HG02610 (cell line): ENCODE measurements around the gene PCDH18.
"Not testable (repeated sequence)": the region's sequence is repeated elsewhere in the genome, so short reads cannot be mapped to it uniquely, and the experiment has no call there.

ENCODE experiments used
- ATAC-seq: cut with Tn5 transposase; IDR thresholded peaks from one replicate; pipeline ENCODE4 v1.9.1; 2021; ENCODE audit warnings: mild to moderate bottlenecking, moderate library complexity; ENCODE audit not compliant: unreplicated experiment

Gene PCDH18

DNA sequence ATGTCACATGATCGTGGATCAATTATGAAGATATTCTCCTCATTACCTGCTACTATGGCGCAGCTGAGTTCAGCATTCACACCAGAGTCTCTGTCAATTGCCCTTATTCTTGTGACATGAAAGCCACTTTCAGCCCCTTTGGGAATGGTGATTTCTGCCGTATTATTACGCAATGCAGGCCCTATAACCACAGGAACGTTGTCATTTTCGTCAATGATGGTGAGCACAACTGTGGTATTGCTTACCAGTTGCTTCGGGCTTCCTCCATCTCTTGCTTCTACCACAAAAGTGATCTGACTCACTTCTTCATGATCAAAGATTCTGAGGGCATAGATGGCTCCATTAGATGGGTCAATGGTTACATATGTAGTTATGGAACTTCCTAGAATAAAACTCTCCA lies 2.1 kb downstream of the PCDH18 start:
- ATAC-seq = no peak

DNA sequence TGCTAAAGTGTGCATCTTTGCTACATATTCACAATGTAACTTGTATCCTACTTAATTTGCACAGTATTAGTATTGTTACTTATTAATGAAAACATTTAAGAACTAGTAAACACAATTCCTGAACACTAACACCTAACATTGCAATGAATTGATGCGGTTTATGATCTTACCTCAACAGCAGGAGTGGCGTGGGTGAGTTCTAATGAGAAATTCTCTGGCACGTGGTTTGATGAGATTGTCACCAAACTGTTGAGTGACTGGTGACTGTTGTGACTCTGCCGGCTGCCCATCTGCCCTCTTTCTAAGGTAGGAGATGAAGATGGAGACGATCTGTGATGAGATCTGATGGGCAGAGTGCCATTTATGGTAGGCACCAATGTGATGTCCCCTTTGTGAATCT lies 2.9 kb downstream of the PCDH18 start:
- no peak for ATAC-seq

DNA sequence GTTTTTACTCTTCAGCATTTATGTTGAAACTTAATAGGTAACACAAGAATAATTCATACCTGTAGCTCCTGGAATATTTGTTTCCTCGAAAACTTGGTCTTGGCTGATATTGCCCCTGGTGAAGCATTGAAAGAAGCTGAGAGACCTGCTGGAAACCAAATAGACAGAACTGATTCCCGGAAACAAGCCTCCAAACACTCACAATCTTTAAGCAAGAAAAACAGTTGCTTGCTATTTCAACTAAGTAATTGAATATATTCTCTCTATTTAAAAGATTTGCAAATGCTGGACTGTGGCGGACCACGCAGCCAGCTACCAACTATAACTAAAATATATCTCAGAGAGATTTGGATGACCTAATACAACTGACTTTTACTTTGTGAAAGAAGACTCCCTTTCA lies 3.6 kb downstream of the PCDH18 start:
- no peak for ATAC-seq

DNA sequence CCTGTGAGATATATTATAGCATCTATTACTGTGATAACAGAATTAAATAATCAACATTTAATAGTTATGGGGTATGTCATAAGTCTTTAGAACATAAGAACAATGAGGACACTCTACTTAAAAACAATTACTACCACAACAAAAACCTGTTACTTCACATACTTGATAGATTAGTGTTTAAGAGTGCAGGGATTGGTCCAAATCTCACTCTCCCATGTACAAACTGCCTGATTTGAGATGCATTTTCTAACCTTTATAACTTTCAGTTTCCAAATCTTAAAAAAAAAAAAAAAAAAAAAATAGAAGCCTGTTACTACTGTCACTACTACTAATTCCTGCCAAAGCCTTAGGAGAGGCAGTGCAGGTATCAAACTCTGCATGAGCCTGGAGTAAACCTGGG lies 5.6 kb downstream of the PCDH18 start:
- no peak for ATAC-seq

DNA sequence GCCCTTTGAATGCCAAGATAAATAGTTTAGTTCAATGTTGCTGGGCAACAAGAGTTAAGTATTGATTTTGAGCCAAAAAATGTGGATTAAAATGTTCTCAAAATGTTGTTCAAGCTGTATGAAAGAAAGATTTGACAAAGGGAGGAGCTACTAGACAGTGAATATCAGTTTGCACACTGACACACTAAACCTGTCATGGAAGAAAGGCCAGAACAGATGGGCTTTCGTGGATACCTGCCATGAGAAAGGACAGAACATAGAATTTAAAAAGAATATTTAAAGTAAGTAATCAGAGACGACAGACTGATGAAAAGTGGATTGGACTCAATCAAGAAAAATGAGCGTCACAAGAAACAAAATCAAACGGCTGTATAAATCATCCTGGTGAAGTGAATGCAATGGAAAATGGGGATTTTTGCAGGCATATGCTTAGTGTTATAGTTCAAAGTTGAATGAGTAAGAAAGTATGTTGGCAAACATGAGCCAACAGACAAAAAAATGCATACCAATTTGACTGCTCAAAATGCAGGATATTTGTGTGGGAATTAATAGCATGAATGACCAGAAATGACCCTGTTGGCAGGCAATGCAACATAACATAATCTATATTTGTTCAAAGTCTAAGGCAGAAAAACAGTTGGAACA lies 7.4 kb downstream of the PCDH18 start:
- no peak for ATAC-seq

DNA sequence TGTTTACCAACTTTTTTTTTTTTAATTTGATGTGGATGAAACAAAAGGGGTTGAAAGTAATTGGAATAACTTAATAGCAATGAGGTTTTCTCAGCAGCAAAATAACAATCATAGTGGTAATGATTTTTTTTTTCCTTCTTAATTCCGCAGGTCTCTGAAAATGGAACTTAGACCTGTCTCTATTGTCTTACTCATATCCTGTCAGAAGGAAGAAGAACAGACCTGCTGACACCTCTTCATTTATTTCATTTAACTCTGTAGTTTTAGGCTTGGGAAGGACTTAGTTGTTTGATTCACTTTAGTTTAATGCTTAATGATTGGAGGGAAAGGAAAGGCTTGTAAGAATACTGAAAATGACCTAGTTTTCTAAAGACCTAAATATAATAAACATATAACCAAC lies 9.0 kb downstream of the PCDH18 start:
- no peak for ATAC-seq

DNA sequence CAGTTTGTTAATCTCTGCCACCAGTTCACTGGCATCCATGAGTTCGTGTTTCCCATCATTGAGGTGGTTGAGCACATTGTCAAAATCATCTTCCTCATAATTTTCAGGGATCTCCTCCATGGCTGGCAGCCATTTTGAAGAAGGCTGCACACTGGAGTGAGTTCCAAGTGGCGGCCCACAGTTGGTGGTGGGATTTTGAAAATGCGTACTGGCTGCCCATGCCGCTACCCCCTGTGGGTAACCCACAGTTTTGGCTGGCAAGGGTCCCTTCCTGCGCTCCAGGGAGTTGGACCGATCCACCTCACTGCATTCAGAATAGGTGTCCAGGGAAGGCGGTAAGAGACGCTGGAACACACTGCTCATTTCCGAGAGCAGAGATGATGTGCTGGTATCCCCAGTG lies 11.2 kb downstream of the PCDH18 start:
- ATAC-seq = no peak

DNA sequence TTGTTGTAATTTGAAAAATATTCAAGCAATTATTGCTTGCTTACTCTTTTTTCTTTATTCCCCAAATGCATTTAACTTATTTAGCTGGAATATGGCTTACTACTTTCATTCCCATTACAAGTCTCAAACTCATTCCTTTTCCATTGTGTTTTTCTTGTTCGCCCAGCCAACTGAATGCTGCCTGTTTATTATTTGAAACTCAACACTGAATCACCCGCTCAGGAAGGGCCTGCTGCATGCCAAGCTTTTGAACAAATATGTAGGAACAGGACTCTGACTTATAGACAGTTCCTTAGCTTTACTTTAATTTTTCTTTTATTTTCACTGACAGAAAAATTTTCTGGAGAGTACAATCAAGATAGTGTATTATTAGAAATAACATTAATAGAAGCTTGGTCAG lies 12.9 kb downstream of the PCDH18 start:
- ATAC-seq = no peak

DNA sequence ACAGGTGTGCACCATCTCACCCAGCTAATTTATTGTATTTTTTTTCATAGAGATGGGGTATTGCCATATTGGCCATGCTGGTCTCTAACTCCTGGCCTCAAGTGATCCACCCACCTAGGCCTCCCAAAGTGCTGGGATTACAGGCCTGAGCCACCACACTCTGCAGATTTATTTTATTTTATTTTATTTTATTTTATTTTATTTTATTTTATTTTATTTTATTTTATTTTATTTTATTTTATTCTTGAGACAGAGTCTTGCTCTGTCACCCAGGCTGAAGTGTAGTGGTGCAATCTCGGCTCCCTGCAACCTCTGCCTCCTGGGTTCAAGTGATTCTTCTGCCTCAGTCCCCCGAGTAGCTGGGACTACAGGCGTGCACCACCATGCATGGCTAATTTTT lies 15.0 kb downstream of the PCDH18 start:
- ATAC-seq = not testable (repeated sequence)

DNA sequence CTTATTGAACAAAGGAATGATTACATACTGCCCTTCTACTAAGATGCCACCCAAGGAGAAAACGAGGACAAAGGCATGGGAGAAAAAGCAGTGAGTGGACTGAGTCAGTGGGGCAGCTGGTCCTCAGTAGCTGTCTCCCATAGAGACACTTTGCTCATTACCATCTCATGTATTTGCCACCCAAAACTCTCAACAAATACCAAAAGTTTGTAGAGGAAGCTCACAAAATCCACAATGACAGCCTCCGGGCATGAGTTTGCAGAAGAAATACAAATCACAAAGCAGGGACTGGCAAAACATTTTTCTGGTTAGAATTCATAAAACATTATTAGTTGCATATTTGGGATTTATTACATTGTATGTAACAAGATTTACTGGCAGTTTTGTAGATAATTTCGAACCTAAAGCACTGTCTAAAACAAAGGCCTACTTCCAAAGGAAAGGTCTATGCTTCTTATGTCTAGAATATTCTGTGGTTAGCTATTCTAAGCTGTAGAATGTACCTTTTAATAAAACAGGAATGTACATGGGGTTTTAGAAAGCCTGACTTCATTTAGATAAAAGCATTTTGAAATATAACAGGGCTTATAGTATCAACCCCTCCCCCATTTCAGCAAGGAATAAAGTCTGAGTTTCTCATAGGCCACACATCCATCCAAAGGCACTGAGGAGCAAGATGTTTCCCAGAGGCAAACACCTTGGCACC lies 17.7 kb downstream of the PCDH18 start:
- ATAC-seq = no peak

DNA sequence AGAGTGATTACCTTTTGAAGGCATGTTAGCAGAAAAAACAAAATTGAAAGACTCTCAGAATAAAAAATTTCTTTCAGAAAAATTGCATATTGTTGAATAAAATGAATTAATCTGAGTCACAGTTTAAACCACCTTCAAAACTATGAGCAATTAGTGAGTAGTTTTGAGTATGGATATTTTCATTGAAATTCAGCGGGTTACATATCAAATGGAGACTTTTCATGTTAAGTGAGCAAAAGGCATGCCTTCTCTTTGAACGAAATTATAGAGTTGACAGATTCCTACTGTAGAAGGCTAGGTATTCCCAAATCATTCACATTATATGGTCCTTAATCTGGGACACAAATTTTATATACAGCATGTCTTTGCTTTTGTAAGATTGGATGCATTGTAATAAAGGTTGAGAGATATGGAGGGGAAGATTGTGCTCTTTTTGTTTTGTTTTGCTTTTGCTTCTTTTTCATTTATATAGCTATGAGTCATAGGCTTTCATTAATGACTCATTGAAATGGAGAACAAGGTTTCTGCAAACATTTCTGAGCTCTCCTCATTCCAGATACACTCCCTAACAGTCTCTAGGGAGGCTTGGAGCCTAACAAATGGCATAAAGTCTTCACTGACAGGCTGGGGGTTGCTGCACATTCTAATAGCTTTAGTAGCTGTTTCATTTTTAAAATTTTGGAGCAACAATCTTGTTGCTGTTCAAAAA lies 21.6 kb downstream of the PCDH18 start:
- ATAC-seq = peak; percentile 46

DNA sequence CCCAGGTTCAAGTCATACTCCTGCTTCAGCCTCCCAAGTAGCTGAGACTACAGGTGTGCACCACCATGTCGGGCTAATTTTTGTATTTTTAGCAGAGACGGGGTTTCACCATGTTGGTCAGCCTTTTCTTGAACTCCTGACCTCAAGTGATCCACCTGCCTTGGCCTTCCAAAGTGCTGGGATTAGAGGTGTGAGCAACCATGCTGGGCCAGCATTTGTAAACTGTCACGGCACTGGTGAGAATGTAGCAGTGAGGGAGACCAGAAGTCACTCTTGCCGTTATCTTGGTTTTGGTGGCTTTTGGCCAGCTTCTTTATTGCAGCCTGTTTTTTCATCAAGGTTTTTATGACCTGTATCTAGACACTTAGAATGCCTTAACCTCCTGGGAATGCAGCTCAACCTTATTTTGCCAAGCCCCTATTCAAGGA lies 22.4 kb downstream of the PCDH18 start:
- ATAC-seq = no peak

DNA sequence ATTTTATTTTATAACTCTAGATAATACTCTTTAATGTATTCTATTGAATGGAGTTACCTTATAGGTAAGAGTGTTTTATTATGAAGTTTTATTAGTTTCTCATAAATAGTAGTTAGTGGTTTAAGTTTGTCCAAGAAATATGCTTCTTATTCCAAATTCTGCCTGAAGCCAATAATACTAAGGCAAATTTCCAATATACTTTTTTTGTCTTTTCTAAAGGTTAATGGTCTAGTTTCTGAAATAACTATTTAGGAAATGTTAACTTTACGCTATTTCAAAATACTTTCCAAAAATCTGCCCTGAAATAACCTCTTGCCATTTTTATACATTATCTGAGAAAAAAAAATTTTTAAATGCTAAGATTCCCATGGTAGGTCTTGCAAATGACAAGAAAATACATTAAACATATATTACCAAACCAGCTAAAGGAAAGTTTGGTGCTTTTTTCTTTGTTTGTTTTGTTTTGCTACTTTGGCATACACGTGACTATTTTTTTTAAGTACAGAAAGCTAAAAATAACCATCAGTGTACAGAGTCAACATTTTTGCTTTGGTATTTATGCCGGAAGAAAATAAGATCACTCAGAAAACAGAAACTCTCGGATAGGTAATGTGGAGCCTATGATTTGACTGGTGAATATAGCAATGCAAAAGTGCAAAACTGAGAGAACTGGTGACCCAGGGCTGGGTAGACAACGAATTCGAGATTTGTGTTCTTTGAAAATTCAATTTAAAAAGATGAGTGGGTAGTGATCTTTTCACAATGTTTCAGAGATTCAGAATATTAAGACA lies 29.8 kb downstream of the PCDH18 start:
- ATAC-seq = no peak

DNA sequence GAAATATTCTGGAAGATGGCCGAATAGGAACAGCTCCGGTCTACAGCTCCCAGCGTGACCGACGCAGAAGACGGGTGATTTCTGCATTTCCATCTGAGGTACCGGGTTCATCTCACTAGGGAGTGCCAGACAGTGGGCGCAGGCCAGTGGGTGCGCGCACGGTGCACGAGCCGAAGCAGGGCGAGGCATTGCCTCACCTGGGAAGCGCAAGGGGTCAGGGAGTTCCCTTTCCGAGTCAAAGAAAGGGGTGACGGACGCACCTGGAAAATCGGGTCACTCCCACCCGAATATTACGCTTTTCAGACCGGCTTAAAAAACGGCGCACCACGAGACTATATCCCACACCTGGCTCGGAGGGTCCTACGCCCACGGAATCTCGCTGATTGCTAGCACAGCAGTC lies 36.0 kb downstream of the PCDH18 start:
- ATAC-seq = not testable (repeated sequence)

DNA sequence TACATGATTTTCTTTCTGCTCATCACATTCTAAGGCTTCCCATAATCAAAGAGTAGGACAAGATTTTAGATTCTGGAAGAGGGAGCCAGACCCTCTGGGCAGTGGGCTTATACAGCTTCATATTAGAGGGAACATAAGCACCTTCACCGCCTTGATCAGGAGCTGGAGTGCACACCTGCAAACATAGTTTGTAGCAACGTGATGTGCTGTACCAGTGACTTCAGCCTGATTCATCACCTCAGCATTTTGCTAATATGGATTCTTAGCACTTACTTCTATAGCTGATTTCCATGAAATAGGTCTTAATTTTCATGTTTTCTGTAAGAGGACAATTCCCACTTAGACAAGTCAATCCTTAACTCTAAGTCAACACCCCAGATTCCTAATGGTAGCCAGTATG lies 36.7 kb downstream of the PCDH18 start:
- ATAC-seq = no peak

DNA sequence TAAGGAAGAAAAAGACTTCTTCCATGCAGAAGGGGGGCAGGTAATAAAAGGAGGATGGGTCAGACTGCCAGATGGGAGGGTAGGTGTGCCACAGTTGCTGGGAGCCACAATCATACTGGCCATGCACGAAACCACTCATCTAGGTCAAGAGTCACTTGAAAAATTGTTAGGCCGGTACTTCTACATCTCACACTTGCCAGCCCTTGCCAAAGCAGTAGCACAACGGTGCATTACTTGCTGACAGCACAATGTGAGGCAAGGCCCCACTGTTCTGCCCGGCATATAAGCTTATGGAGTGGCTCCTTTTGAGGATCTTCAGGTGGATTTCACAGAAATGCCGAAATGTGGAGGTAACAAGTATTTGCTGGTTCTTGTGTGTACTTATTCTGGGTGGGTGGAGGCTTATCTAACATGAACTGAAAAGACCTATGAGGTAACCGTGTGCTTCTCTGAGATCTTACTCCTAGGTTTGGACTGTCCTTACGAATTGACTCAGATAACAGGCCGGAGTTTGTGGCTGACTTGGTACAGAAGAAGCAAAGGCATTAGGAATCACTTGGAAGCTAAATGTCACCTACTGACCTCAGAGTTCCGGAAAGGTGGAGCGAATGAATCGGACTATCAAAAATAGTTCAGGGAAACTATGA lies 48.9 kb downstream of the PCDH18 start:
- not testable (repeated sequence) for ATAC-seq

DNA sequence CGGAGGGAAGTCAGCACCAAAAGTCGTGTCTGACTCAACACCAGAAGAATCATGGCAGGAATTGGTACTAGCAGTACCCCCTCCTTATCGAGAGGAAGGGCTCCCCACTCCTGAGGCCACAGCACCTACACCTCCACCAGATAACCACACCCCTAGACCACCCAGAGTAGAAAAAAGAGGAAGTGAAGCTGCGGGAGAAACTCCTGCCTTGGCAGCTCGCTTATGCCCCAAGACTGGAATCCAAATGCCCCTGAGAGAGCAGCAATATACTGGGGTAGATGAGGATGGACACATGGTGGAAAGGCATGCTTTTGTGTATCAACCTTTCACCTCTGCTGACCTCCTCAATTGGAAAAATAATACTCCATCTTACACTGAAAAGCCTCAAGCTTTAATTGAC lies 52.6 kb downstream of the PCDH18 start:
- ATAC-seq = not testable (repeated sequence)

DNA sequence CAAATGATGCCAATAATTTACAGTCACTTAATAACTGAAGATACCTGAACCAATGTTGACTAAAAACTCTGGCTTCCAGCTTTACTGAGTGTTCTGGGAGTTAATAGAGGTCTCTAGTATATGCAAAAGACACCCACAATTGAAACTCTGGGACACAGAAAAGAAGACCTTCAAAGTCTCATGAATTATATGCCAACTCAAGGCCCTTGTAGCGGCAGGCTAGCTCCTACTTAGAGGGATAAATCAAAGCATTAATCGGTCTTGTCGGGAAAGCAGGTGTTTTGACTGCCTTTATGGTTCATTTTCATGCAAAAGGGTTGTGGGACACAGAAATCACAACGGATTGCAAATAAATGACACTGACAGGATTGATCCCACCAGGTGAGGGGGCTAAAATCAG lies 55.9 kb downstream of the PCDH18 start:
- ATAC-seq = no peak

DNA sequence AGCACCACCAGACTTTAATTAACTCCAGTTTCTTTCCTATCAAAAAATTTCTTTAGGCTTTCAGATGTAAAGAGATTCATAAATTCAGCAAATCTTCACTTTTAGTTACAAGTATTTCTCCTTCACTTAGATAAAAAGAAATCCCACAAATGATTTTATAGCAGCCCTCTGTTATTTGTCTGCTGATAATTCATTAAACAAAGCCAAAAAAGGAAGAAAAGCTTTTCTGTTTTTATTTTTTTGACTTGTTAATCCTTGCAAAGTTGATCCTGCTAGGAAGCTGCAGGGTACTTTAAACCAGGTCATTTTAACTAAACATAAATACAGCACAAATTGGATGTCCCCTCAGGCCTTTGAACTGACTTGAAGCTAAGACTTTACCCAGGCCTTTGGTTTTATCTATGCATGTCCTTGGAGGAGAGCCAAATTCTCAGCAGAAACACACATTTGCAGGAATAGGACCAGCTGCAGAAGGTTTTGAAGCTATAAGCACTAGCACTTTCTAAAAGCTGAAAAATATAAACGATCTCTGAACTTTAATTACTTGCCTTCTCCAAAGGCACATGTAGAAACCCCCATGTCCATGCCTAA lies 57.5 kb downstream of the PCDH18 start:
- ATAC-seq = no peak

DNA sequence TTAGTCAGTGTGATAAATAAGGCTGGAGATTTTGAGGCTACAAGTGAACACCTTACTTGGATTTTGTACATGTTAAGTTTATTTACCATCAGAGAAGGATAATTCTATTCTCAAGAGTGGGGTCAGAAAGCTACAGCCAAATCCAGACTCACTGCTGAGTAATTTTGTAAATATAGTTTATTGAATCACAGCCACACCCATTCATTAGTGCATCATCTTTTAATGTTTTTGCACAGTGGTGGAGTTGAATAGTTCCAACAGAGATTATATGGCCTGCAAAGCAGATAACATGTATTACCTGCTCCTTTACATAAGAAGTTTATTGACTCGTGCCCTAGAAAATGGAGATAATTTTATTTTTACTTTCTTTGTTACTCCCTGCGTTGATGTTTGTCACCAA lies 60.4 kb downstream of the PCDH18 start:
- ATAC-seq = no peak

DNA sequence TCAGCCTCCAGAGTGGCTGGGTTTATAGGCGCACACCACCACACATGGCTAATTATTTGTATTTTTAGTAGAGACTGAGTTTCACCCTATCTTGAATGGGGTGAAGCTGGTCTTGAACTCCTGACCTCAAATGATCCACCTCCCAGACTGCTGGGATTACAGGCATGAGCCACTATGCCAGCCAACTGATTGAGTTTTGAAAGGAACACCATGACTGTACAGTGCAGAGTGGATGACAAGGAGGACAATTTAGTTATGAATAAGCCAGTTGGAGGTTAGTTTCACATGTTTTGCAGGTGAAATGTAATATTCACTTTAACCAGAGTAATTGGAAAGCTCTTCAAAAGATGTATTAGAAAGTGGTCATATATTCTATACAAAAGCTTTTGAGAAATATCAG lies 60.8 kb downstream of the PCDH18 start:
- no peak for ATAC-seq
